SH-SY5Y (cell line): ENCODE results near the gene XYLB.

Source experiments
- GATA2 ChIP-seq: IDR thresholded peaks from 2 replicates; pipeline ENCODE4 v1.6.1; 2011; ENCODE audit warnings: mild to moderate bottlenecking, low read depth, low read length
- GATA3 ChIP-seq: IDR thresholded peaks from 2 replicates; pipeline ENCODE4 v1.6.1; 2011; ENCODE audit warnings: low read depth, mild to moderate bottlenecking, low read length, moderate library complexity

- TF ChIP-seq GATA3 = no peak
- no peak for TF ChIP-seq GATA2
Measured at GRCh38 chr3:38343797-38344594, 2.6 kb upstream of the XYLB start.
